Suppressor macrophage treated with lipopolysaccharide for 4 hours (primary cell): ENCODE measurements around the gene MBP.
A peak's percentile ranks its signal among the peaks of the same experiment; 100 is the strongest.
"Not testable (repeated sequence)": the region's sequence is repeated elsewhere in the genome, so short reads cannot be mapped to it uniquely, and the experiment has no call there.

ENCODE experiments used
- DNase-seq: peaks from one replicate; pipeline ENCODE4 v3.0.0-alpha.2; 2020

MBP gene

GRCh38 chr18:76982841-76983583, 149.6 kb downstream of the MBP start:
- peak; percentile 79 for DNase-seq

DNA sequence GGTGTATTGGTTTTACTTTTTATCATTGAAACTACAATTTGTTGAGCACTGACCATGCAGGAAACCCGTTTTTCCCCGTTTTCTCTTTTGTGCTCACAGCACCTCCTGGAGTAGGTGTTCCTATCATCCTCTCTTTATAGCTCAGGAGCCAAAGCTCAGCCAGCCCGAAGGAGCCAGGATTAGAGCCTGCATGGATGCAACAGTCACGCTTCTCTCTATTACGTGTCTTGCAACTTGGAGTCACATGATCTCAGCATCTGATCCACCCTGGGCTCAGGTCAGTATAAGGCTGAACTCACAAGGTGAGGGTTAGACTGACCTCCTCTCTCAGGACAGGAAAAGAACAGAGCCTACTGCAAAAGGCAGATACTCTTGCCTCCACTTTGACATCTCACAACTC, 150.5 kb downstream of the MBP start:
- DNase-seq = no peak

DNA sequence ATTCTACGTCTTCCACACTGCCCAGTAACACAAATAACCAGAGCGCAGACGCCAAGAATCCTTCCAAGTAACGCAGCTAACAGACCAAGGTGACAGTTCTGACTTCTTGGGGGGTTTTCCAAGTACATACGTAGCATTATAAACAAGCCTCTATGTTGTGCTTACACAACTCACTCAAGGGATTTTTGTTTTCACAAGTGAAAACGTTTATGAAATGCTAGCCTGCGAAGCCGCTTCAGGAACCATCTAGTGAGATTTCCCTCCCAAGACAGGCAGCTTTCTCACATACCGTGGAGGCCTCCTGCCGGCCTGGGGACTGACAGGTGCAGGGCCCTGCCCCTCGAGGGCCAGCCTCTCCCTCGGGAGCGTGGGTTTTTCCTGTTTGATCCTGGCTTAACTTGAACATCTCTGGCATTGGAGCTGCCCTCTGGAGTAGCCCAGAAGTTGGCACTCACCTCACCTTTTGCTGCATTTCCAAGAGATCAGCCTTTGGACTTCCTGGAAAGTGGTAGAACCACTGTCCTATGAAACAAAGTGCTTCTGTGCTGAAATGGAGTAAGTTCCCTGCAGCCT, 151.1 kb downstream of the MBP start:
- DNase-seq = no peak

DNA sequence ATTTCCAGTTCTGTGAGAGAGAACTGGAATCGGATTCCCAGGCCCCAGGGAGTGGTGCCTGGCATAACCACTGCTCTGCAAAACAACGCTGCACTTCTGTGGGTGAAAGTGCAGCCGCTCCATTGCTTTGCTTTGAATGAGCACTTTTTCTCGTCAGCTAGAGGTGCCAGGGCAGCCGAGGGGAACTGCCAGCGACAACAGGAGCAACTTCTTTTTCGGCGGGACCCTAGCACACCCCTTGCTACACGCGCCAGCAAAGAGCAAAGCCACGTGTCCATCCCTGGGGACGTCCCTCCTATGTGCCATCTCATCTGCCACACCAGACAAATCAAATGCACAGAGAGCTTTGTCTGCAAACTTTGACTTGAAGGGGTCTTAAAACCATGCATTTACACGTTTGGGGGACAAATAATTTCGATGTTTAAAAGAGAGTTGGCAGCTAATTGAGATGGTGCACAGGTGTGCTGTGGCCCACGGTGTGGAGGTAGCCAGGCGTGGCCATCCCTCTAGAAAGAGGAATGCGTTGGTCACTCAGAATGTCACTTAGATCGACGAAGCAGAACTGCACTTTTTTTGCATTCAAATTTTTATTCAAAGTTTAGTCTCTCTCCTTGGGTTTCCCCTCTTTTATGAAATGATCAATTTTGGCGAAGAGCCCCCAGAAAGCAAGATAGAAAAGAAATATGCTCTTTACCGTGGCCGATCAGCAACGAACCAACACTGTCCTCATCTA, 151.8 kb downstream of the MBP start:
- no peak for DNase-seq

GRCh38 chr18:76979906-76980305, 152.7 kb downstream of the MBP start:
- no peak for DNase-seq

GRCh38 chr18:76979111-76979751, 153.4 kb downstream of the MBP start:
- no peak for DNase-seq

GRCh38 chr18:76978616-76979015, 154.0 kb downstream of the MBP start:
- no peak for DNase-seq

GRCh38 chr18:76977684-76978232, 154.8 kb downstream of the MBP start:
- DNase-seq = peak; percentile 10

DNA sequence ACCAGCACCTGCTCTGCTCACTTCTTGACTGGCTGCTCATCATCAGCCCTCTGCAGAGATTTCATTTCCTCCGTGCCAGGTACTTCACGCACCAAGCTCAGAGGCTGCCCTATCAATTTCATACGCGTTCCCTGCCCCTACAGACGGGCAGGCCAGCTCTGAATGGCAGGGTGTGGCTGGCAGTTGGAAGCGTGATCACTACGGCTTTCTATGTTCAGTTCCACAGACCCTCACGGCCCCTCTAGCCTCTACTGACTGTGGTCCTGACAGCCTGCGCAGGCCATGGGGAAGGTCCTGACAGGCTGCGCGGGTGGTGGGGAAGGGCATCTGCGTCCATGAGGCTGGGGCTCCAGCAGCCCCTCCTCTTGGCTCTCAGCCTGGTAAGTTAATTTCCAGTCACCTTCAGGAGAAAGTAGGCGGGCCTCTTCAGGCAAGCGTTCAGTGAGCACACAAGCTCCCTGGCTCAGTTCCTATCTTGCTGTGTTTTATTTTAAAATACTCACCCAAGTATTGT, 155.4 kb downstream of the MBP start:
- DNase-seq = no peak

DNA sequence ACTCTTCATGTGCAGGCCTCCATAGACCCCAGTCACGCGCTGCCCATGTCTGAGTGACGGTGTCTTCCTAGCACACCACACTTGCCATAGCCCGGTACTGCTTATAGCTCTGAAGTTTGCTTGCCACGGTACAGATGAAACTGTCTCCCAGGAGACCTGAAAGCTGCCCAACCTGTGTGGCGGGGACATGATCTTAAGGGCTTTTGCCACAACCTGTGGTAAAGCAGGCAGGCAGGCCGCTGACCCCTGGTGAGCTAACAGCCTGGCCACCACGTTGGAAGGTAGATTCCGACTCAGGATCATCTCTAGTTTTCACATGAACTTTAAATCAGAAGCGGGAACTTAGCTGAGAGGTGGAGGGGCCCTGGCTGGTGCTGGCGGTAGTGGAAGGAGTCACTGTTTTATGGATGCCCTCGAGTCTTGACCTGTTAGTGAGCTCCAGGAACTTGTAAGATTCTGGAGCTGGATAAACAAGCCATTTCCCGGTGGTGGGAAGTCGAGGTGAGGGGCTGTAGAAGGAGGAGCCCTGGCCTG, 156.9 kb downstream of the MBP start:
- no peak for DNase-seq

- no peak for DNase-seq
Observed at GRCh38 chr18:76974386-76974785, 158.2 kb downstream of the MBP start.

GRCh38 chr18:76973520-76974266, 158.9 kb downstream of the MBP start:
- DNase-seq = no peak

GRCh38 chr18:76972846-76973519, 159.6 kb downstream of the MBP start:
- no peak for DNase-seq

- no peak for DNase-seq
Observed at GRCh38 chr18:76972241-76972640, 160.3 kb downstream of the MBP start.

GRCh38 chr18:76970770-76971559, 161.6 kb downstream of the MBP start:
- DNase-seq = peak; percentile 69

GRCh38 chr18:76967721-76968472, 164.7 kb downstream of the MBP start:
- peak; percentile 45 for DNase-seq

- DNase-seq = not testable (repeated sequence)
Observed at GRCh38 chr18:76967299-76967698, 165.3 kb downstream of the MBP start.

DNA sequence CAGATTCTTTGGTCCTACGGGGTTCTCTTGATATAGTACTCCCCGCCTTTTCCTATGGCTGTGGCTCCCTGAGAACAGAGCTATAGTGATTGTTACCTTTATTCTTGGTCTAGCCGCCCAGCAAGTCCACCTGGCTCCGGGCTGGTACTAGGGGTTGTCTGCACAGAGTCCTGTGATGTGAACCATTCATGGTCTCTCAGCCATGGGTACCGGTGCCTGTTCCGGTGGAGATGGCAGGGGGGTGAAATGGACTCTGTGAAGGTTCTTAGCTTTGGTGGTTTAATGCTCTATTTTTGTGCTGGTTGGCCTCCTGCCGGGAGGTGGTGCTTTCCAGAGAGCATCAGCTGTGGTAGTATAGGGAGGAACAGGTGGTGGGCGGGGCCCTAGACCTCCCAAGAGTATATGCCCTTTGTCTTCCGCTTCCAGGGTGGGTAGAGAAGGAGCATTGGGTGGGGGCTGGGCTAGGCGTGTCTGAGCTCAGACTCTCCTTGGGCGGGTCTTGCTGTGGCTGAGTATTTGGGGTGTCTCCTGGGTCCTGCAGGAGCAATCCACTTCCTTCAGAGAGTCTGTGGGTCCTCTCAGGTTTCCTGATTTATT, 166.9 kb downstream of the MBP start:
- not testable (repeated sequence) for DNase-seq

GRCh38 chr18:76963936-76964335, 168.6 kb downstream of the MBP start:
- DNase-seq = peak; percentile 25
